ENCODE data around the gene AKR1C1.
"Not testable (repeated sequence)": the region's sequence is repeated elsewhere in the genome, so short reads cannot be mapped to it uniquely, and the experiment has no call there.

DNA sequence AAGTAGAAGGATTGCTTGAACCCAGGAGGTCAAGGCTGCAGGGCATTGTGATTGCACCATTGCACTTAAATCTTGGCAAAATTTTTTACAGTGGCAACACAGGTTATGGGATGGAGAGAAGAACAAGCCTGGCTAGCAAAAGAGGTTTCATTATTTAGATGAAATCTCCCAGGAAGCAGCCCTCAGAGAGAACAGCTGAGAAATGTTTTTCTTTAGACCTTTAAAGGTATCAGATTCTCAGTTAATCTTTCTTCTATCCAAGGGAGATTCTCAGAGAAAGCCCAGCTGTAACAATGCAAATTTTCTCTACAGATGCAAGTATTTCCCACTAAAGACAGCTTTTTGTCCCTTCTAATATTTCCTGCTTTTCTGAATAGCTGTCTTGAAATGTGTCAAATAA is 19.8 kb upstream of the AKR1C1 start:
- TF ChIP-seq GLIS3 (CRISPR knock-in tag; IDR thresholded peaks at IDR 0.05); ISL1 (CRISPR knock-in tag; IDR thresholded peaks at IDR 0.05); BACH2 (CRISPR knock-in tag; IDR thresholded peaks at IDR 0.05; ENCODE audit: borderline replicate concordance); CSDC2 (CRISPR knock-in tag; IDR thresholded peaks at IDR 0.05); RARB (CRISPR knock-in tag; IDR thresholded peaks at IDR 0.05); ZNF70 (CRISPR knock-in tag; IDR thresholded peaks at IDR 0.05); ZFP3 (CRISPR knock-in tag; IDR thresholded peaks at IDR 0.05): not testable (repeated sequence)
